Vagina (tissue), 2 donors: ENCODE measurements around the gene HOXD8. TPM values are rescaled to one million over a fixed set of nuclear protein-coding genes. Genes with fewer than 3 reads are reported as not detected.

Experiments used
- DNase-seq, 2 donors: peaks; one replicate each; pipeline ENCODE4 v3.0.0-alpha.2; 2017; ENCODE audit errors: extremely low spot score in 2 of 2
- H3K27ac ChIP-seq: fragments of 200-600 bp; sonication (generic); one replicate; pipeline ENCODE4 v1.5.1; 2019
- H3K27me3 ChIP-seq: fragments of 200-600 bp; sonication (generic); one replicate; pipeline ENCODE4 v1.5.1; 2019
- H3K36me3 ChIP-seq, 2 donors: fragments of 200-600 bp; sonication (generic); one replicate each; pipeline ENCODE4 v1.5.1; 2017 to 2019
- H3K4me1 ChIP-seq: fragments of 200-600 bp; sonication (generic); one replicate; pipeline ENCODE4 v1.5.1; 2019
- H3K4me3 ChIP-seq, 2 donors: fragments of 200-600 bp; sonication (generic); 1 replicate in 1 of 2; 2 replicates in 1 of 2; pipeline ENCODE4 v1.5.1; 2016 to 2019
- H3K9me3 ChIP-seq: fragments of 200-600 bp; sonication (generic); one replicate; pipeline ENCODE4 v1.5.1; 2019
- CTCF ChIP-seq, 3 experiments: fragments of 450-650 bp in 2 of 3; fragments of 200-600 bp in 1 of 3; sonication (generic) in 1 of 3; IDR thresholded peaks; one replicate each; pipeline ENCODE4 v1.5.1; 2017 to 2019; ENCODE audit warnings: antibody characterized with exemption in 3 of 3, mild to moderate bottlenecking in 2 of 3, moderate library complexity in 2 of 3
- POLR2A ChIP-seq, 2 donors: fragments of 450-650 bp; IDR thresholded peaks; one replicate each; pipeline ENCODE4 v1.6.1; 2017; ENCODE audit warnings: antibody characterized with exemption in 2 of 2, mild to moderate bottlenecking in 2 of 2, moderate library complexity in 2 of 2
- POLR2AphosphoS5 ChIP-seq, 2 donors: sonication (generic); formaldehyde crosslinking; IDR thresholded peaks; one replicate each; pipeline ENCODE4 v1.9.0; 2017; ENCODE audit warnings: antibody characterized with exemption in 2 of 2, mild to moderate bottlenecking in 2 of 2, low read depth in 1 of 2; ENCODE audit not compliant: insufficient read depth in 1 of 2
- intact Hi-C: fragments of 100-400 bp; cut with DNase I; formaldehyde crosslinking; loops from one replicate; pipeline ENCODE4 v1.15.1; 2023
- total RNA-seq: library from RNA; depleted of rRNA; stranded (reverse); fragments of >200 nt; gene quantifications from one replicate; pipeline ENCODE4 v1.2.3, GENCODE V29; 2016

The HOXD8 gene
- total RNA-seq, 1 donor from 2014 or later = 10.3 TPM

- TF ChIP-seq POLR2AphosphoS5 (IDR thresholded peaks at IDR 0.05; ENCODE audit: insufficient read depth in 1 of 2, low read depth in 1 of 2) (no peak), CTCF (IDR thresholded peaks at IDR 0.05) (no peak)
- Histone ChIP-seq H3K9me3 (no peaks in the 10 kb centered on the region), H3K4me3 (no peak overlapping the region), H3K4me1 (peaks cover 26% of the 10 kb centered on the region), H3K36me3 (no peaks in the 10 kb centered on the region), H3K27ac (no peak overlapping the region), H3K27me3 (peaks cover 10% of the 10 kb centered on the region)
- intact Hi-C loops = no loop called here
- no peak for DNase-seq
Measured at GRCh38 chr2:176155356-176156044, 26.0 kb downstream of the HOXD8 start.

DNA sequence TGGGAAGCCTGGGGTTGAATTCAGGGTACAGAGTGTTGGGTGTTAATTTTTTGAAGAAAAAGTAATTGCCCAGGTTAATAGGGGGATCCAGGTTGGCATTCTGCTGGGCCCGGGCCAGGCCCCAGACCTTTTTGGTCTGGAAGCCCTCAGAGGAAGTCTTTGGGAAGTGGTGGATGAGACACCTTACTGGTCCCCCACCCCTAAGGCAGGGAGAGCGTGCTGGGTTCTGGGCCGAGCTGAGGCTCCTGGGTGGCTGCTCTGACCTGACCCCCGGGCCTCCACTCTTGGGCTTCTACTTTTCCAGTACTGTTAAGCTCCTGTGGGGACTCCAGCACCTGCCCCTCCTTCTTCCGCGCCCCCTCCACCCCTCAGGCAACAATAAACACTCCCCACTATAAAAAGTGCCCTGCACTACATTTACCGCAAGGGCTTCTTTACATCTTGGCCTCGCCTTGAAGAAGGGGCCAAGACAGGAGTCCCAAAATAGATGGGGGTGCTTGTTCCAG, 26.8 kb downstream of the HOXD8 start:
- Histone ChIP-seq H3K4me3 (no peak overlapping the region), H3K36me3 (no peaks in the 10 kb centered on the region), H3K27me3 (peaks cover 15% of the 10 kb centered on the region), H3K4me1 (peaks cover 30% of the 10 kb centered on the region), H3K9me3 (no peaks in the 10 kb centered on the region), H3K27ac (no peak overlapping the region)
- DNase-seq = no peak
- intact Hi-C loops = no loop called here
- TF ChIP-seq POLR2AphosphoS5 (IDR thresholded peaks at IDR 0.05; ENCODE audit: insufficient read depth in 1 of 2, low read depth in 1 of 2) = no peak
- no peak for TF ChIP-seq CTCF (IDR thresholded peaks at IDR 0.05)
- no peak for TF ChIP-seq POLR2A (IDR thresholded peaks at IDR 0.05)

GRCh38 chr2:176156807-176157498, 27.4 kb downstream of the HOXD8 start, which contains the start of gene HOXD3:
Gene HOXD3 (plus strand): TSS chr2:176157307. CDS start chr2:176169115, 11,808 bp downstream.
- DNase-seq = no peak
- intact Hi-C loops = no loop called here
- peaks cover 30% of the 10 kb centered on the region for H3K4me1 ChIP-seq
- peaks cover 15% of the 10 kb centered on the region for H3K27me3 ChIP-seq
- H3K9me3 ChIP-seq = no peaks in the 10 kb centered on the region
- no peak for TF ChIP-seq POLR2A (IDR thresholded peaks at IDR 0.05)
- H3K27ac ChIP-seq = no peak within 1 kb of the TSS
- no peak within 1 kb of the TSS for H3K4me3 ChIP-seq
- no peaks in the 10 kb centered on the region for H3K36me3 ChIP-seq

GRCh38 chr2:176157499-176158185, 28.1 kb downstream of the HOXD8 start:
- H3K36me3 ChIP-seq = no peaks in the 10 kb centered on the region
- TF ChIP-seq POLR2AphosphoS5 (IDR thresholded peaks at IDR 0.05; ENCODE audit: insufficient read depth in 1 of 2, low read depth in 1 of 2) (no peak), CTCF (IDR thresholded peaks at IDR 0.05) (no peak), POLR2A (IDR thresholded peaks at IDR 0.05) (no peak)
- peaks cover 30% of the 10 kb centered on the region for H3K4me1 ChIP-seq
- H3K4me3 ChIP-seq = no peak overlapping the region
- peaks cover 15% of the 10 kb centered on the region for H3K27me3 ChIP-seq
- no peak for DNase-seq
- intact Hi-C loops = no loop called here
- no peak overlapping the region for H3K27ac ChIP-seq
- no peaks in the 10 kb centered on the region for H3K9me3 ChIP-seq

DNA sequence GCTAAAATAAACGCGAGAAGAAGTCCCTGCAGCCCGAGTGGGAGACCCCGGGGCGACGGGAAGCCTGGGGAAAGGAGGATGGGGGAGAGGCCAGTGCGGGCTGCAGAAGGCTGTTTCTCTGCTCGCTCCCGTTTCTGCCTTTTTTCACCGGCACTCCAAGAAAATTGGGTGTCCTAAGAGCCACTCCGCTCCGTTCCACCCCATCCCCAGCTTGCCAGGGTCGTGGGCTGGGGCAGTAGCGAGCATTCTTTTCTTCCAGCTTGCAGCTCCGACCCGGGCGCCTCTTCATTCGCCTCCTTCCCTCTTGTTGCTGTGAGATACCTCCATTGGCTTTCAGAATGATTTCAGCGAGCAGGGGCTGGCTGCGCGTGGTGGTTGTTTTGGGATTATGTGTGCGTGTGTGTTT, 28.7 kb downstream of the HOXD8 start:
- DNase-seq = no peak
- Histone ChIP-seq H3K4me1 (peaks cover 30% of the 10 kb centered on the region), H3K36me3 (no peaks in the 10 kb centered on the region), H3K9me3 (no peaks in the 10 kb centered on the region), H3K27ac (no peak overlapping the region), H3K27me3 (peaks cover 15% of the 10 kb centered on the region), H3K4me3 (no peak overlapping the region)
- no peak for TF ChIP-seq POLR2AphosphoS5 (IDR thresholded peaks at IDR 0.05; ENCODE audit: insufficient read depth in 1 of 2, low read depth in 1 of 2)
- TF ChIP-seq POLR2A (IDR thresholded peaks at IDR 0.05) = no peak
- no peak for TF ChIP-seq CTCF (IDR thresholded peaks at IDR 0.05)
- intact Hi-C loops = no loop called here
